Measurements from ENCODE around the gene FCHO1.
"Not testable (repeated sequence)": the region's sequence is repeated elsewhere in the genome, so short reads cannot be mapped to it uniquely, and the experiment has no call there.

The FCHO1 gene

GRCh38 chr19:17796013-17796837 is 44.9 kb downstream of the FCHO1 start:
- DNase-seq, result no peak

GRCh38 chr19:17796838-17797423 is 45.7 kb downstream of the FCHO1 start:
- DNase-seq, result no peak

DNA sequence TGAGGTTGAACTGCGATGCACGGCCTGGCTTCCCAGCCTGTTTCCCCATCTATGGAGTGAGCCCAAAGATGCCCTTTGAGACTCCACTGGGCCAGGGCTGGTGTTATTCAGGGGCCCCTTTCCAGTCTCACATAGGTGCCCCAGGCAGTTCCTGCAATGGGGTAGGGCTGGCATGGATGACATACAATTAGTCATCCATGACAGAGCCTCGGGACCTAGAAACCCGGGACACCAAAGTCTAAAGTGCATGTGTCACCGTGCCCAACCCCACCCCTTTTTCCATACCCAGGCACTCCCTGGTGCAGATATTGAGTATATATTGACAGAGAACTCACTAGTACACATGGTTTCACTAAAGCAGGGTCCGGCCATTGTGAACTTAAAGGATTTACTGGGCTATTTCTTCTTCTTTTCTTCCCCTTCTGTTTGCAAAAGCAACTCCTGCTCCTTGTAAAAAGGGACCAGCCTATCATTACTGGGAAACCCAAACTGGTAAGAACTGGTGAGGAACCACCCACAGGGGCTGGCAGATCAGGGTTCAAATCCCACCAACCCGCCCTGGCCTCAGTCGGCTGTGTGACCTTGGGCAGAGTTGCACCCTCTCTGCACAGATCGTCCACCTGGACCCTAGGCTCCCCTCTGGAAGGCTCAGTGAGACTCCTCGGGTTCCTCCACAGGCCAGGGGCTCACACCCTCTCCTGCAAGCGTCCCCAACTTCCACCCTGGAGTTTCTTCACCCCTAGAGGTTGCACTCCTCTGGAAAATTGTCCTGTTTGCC is 46.3 kb downstream of the FCHO1 start:
- DNase-seq, result no peak

- not testable (repeated sequence) for DNase-seq
Measured at GRCh38 chr19:17798599-17798998, 47.3 kb downstream of the FCHO1 start.

DNA sequence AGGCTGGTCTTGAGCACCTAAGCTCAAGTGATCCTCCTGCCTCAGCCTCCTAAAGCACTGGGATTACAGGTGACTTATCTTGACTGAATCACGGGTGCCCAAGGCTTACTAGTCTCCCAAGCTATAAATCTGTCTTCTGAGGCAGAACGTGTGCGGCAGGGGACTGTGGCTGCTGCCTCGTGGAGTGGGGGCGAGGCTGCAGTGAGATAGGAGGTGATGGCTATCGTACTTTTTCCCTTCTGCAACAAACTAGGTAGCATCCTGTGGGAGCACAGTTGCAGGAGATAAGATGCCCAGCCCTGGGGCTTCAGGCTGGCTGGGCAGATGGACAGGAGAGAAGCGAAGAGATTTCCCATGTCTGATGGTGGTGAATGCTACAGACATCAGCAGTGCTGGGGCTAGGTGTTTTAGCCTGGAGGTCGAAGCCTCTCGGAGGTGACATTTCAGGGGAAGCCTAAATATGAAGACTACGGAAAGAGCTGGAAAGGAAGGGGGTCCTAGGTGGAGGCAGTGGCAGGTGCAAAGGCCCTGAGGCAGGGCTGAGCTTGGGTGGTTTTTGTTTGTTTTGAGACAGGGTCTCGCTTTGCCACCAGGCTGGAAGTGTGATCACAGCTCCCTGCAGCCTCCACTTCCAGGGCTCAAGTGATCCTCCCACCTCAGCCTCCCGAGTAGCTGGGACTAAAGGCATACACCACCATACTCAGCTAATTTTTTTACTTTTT is 51.0 kb downstream of the FCHO1 start:
- no peak for DNase-seq

DNA sequence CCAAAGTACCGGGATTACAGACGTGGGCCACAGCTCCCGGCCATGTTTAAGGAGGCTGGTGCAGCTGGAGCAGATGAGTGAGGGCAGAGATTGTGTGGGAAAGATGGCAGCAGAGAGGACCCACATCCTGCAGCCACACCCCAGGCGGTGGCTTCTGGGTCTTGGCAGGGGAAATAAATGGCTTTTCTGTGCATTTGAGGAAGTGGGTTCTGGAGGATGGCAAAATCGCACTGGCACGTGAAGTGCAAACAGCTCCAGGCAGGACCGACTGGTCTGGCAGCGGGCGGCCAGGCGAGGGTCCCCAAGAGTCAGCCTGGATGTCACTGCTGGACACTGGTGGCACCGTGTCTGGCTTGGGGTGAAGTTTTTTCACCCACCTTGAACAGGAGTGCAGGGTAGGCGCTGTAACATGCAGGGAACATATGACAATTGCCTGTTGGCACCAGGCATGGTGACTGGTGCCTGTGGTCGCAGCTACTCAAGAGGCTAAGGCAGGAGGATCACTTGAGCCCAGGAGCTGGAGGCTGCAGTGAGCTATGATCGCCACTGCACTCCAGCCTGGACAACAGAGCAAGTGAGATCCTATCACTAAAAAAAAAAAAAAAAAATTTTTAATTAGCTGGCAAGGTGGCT is 52.1 kb downstream of the FCHO1 start:
- DNase-seq, result peak; percentile 31

- DNase-seq, result no peak
Measured at GRCh38 chr19:17805427-17805826, 54.1 kb downstream of the FCHO1 start.

- no peak for DNase-seq
Measured at GRCh38 chr19:17806945-17807344, 55.7 kb downstream of the FCHO1 start.

GRCh38 chr19:17807731-17808316 is 56.5 kb downstream of the FCHO1 start:
- peak; percentile 31 for DNase-seq

DNA sequence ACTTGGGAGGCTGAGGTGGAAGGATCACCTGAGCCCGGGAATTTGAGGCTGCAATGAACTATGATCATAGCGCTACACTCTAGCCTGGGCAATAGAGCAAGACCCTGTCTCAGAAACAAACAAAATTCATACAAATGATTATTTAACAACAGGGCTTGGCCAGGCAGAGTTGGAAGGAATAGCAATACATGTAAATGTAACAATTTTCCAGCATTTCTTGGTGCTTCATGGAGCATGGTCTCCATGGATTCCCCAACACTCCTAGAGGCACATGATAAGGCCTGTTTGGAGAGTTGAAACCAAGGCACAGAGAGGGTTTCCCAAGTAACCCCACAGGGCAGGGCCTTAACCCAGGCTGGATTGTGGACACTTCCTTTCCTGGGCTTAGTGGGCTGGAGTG is 59.8 kb downstream of the FCHO1 start:
- no peak for DNase-seq

- no peak for DNase-seq
Measured at GRCh38 chr19:17811681-17812080, 60.4 kb downstream of the FCHO1 start.

- DNase-seq, result no peak
Measured at GRCh38 chr19:17812099-17812498, 60.8 kb downstream of the FCHO1 start.

- DNase-seq, result no peak
Measured at GRCh38 chr19:17817668-17818363, 66.5 kb downstream of the FCHO1 start.

GRCh38 chr19:17821190-17821589 is 69.9 kb downstream of the FCHO1 start, which contains the start of gene INSL3:
TSS of gene INSL3 (minus strand) at chr19:17821519. CDS start at chr19:17821506, 13 bp downstream.
- DNase-seq, result no peak

DNA sequence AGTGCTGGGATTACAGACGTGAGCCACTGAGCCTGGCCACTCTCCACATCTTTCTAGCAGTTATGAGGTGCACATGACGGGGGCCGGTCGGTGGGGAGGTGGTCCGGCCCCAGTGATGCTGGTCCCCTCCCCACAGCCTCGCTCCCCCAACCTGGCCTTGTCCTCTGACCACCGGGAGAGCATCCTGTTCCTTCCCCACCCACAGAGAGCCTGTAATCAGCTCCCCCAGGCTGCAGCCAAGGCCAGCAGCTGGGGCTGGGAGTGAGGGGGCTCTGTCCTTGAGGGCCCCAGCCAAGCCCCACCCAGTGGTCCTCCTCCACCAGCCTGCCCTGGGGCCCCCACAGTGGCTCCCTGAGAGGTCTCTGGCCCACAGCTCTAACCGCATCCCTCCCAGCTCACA is 73.1 kb downstream of the FCHO1 start:
- DNase-seq, result no peak

DNA sequence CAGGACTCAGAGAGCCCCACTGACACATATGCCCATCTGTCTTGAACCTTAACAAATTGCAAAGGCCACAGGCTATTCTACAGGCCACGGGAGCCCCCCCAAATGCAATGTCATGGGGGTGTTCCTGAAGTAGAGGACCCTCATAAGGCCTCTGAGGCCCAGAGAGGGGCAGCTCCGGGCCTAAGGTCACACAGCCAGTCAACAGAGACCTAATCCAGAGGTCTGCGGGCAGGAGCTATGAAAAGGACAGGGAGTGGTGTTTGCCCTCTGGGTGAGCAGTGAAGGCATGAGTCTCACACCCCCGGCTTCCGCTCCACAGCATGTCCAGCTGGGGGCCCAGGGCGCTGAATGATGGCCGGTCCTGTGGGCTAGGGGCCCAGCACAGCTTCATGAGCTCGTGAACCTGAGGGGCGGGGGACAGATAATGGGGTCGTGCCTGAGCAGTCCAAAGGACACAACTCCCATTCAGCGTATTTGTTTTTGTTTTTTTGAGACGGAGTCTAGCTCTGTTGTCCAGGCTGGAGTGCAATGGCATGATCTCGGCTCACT is 75.3 kb downstream of the FCHO1 start:
- DNase-seq, result no peak

DNA sequence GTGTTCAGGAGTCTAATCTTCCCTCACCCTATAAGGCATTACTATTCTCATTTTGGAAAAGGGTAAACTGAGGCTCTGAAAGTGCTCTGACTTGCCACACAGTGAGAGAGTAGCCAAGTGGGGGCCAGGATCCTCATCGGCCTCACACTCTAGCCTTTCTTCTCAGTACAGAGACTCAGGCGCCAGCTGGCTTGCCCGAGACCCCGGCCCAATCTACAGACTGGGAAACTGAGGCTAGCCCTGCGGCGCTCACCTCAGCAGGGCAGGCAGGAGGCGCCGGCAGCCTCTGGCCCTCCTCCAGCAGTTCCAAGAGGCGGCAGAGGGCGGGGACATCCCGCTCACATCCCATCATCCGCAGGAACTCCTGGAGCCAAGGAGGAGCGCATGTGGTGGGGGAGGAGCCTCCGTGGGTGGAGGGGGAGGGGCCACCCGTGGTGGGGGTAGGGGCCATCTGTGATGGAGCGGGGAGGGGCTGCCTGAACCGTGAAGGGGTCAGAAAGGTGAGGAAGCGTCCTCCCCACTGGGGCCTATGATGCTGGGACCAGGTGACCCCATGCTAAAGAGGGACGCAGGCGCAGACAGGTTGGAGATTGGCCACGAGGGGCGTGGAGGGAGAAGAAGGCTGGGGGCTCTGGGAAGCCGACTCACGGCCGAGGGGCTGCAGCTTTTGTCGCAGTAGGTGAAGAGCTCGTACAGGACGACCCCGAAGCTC is 78.7 kb downstream of the FCHO1 start:
- no peak for DNase-seq

DNA sequence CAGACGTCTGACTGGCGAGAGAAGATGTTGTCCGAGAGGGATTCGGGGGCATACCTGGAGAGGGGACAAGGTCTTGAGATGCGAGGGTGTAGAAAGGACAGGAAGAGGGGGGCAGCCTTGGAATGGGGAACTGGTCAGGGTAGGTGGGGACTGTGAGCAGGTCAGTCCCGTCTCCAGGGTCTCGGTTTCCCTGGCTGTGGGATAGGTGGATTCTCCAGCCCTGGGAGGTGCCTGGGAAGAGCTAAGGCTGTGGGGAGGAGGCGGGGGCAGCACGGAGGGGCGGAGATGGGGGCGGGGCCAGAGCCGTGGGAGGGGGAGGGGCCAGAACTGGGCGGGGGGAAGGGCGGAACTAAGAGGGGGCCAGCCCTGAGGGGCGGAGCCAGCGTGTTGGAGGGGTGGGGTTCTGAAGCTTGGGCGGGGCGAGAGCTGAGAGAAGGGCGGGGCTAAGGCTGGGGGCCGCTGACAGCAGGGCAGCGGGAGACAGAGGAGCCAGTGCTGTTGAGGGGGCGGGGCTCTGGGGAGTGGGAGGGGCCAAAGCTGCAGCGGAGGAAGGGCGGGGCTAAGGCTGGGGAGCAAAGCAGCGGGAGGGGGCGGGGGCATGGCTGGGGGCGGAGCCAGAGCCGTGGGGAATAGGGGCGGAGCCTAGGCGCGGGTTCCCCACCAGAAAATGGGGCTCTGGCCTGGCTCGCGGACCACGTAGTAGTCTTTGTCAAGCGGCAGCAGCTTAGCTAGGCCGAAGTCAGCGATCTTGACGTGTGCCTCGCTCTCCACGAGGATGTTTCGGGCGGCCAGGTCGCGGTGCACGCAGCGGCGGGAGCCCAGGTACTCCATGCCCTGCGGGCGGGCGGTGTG is 79.5 kb downstream of the FCHO1 start:
- DNase-seq, result peak; percentile 51

- DNase-seq, result no peak
Measured at GRCh38 chr19:17831419-17831888, 80.2 kb downstream of the FCHO1 start.

Data from activated T-cell treated with anti-CD3 and anti-CD28 coated beads, Interleukin-2, amount 50 U/mL, for 1 hour (primary cell).